Nasal cavity respiratory epithelium epithelial cell of viscerocranial mucosa (primary cell): ENCODE measurements around the gene LCAT. TPM values are rescaled to one million over a fixed set of nuclear protein-coding genes. Genes with fewer than 3 reads are reported as not detected.

Source experiments
- total RNA-seq: library from RNA; depleted of rRNA; stranded (reverse); fragments of >200 nt; gene quantifications from 2 replicates; pipeline ENCODE4 v1.2.3, GENCODE V29; 2014

LCAT gene, protein sequence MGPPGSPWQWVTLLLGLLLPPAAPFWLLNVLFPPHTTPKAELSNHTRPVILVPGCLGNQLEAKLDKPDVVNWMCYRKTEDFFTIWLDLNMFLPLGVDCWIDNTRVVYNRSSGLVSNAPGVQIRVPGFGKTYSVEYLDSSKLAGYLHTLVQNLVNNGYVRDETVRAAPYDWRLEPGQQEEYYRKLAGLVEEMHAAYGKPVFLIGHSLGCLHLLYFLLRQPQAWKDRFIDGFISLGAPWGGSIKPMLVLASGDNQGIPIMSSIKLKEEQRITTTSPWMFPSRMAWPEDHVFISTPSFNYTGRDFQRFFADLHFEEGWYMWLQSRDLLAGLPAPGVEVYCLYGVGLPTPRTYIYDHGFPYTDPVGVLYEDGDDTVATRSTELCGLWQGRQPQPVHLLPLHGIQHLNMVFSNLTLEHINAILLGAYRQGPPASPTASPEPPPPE
- 1.7 and 4.6 TPM in 2 replicates for total RNA-seq

DNA sequence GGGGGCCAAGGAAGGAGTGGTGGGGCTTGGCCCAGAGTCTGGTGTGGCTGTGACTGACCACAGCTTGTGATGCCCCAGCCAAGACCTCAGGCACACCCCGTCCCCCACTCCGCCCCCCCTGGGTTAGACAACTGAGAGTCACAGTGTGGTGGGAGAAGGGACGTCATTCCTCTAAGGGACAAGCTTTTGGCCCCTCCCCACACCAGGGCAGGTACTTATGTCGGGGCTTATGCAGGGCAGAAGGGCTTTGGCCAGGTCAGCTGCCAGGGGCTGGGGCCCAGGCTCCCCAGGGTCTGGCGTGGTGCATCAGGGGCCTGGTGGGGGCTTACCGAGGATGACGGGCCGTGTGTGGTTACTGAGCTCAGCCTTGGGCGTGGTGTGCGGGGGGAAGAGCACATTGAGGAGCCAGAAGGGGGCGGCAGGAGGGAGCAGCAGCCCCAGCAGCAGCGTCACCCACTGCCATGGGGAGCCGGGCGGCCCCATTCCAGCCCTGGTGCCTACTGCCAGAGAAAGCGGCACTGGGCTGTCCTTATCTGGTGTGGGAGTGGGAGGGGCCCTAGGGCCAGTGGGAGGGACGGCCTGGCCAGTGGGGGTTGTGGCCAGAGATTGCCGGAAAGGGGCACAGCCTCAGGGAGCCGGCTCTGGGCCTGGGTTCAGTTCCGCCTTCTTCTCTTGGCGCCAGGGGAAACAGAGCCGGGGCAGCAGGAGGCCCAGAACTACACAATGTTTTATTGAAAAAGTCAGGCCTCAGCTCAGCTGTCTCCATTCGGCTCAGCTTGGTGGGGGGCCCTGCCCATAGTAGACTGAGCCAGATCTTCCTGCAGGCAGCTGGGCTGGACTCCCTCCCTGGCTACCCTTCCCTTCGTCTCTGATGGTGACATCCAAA, at the start of gene LCAT:
TSS of gene LCAT (minus strand) at position 502 of the 886 bp plus-strand sequence. CDS start at position 483, 19 bp downstream.

DNA sequence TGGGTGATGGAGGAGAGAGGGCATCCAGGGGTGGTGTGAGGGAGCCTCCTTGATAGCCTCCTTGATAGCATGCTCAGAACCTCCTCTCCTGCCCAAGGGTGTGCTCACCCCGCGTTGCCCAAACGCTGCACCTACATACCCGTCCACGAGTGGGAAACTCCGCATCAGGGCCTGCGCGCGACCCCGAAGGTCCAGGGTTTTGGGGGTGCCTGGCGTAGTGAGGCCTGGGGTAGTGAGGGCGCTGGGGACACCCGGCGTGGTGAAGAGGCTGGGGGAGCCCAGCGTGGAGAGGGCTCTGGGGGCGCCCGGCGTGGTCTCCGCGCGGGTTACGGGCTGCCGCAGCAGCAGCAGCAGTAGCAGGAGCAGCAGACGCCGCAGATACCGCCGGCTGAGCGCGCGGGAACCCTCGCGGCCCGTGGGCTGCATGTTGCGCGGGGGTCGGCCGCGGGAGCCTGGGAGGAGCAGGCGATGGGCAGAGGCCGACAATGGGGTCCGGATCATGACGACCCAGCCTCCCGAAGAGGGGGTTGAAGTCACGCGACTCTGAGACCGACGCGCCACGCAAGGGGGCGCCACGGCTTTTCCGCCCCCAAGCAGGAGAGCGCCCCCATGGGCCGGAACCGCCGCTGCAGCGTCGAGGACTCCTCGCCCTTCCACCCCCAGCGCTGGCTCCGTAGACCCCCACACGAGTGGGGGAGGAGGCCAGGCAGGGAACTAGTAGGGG, 36.2 kb upstream of the LCAT start, which contains the start of gene DPEP3:
TSS of gene DPEP3 (minus strand) at position 545 of the 724 bp plus-strand sequence. CDS start at position 426, 119 bp downstream.

DNA sequence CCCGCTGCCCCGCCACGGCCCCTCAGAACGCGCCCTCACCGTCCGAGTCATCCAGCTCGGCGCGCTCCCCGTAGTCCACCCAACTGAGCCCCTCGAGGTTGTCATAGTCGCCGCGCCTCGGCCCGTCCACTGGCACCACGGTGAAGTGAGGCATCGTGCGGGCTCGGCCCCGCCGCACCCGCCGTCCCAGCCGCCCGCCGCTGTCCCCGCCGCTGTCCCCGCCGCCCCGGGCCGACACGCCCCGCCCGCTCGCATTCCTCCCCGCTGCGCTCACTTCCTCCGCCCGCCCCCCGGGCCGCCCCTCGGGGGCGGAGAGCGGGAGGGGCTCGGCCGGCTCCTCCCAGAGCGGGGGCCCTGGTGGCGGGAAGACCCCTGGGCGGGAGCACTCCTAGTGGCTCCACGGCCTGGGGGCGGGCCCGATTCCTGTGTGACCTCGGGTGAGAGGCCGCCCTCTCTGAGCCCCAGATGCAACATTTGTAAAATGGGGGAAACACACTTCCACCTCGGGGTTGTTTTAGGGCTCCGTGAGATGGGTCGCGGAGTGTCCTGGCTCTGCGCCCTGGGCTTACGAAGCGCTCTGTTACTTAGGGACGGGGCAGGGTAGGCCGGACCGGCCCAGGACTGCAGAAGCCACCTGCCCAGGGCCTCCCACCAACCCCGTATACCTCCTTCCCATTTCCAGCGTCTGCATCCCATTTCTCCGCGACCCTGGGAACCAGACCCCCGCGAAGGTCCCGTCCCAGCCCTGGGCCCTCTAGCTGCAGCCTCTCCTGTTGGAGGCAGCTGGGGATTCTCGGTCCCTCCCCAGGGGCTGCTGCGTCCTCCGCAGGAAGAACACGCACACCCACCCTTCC, 24.7 kb upstream of the LCAT start, which contains the start of gene SLC12A4:
TSS of gene SLC12A4 (minus strand) at position 238 of the 854 bp plus-strand sequence. CDS start at position 154, 84 bp downstream.

DNA sequence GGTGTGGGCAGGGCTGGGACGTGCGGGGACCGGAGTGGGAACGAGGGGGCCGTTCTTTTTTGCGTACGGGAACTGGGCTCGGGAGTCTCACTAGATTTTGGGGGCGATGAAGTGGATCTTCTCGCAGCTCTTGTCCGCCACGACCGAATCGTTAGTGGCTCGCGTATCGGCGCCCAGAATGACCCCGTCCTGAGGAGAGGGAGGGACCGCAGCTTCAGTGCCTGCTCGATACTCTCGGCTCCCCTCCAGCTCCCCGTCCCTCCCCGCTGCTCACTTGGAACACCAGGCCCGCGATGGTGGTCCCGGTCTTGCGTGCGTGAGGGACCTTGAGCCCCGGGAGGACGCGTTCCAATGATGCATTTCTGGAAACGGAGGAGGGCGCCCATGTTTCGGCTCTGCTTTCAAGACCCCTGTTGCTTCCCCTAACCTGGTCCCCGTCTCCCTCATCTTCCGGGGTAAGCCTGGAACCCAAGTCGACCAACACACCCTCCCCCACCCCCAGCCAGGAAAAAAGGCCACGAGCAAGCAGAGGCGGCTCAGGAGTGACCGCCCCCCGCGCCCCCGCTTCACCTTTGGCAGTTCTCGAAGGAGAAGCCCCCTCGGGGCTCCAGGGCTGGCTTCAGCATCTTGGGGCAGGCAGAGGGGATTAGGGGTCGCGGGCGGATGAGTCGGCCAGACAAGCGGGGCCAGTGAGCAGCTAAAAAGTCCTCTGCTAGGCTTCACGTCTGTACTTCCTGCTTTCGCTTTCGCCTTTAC, 7.6 kb downstream of the LCAT start, which contains the start of gene PSMB10:
TSS of gene PSMB10 (minus strand) at position 727 of the 756 bp plus-strand sequence. CDS start at position 626, 101 bp downstream.

DNA sequence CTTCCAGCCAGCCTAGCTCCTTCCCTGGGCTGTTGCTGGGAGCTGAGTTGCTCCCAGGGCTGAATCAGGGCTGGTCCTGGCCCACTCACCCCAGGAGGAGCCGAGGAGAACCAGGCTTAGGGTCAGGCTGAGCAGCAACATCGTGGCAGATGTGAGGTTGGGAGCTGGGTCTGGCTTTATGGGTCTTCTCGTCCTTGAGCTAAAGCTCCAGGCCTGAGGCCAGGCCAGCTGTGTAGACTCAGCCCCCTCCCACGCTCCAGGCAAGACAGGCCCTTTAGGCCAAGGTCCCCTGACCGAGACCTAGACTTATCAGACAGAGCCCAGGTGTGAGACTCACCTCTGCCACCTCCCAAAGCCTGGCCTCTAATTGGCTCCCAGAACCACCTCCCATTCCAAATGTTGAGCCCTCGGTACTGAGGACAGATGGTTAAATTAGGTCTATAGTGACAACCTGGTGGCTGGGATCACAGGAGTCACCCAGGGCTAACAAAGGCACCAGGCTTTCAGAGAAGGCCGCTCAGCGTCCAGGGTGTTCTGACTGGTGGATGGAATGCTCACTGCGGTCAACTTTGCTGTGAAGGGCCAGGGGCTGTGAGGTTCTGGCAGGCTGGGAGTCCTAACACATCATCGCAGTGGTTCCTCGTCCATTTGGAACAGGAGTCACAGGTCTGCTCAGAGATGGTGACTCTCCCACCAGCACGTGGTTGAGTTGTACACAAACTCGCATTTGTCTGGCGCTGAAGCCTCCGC, 12.0 kb downstream of the LCAT start, which contains the start of gene CTRL:
TSS of gene CTRL (minus strand) at position 151 of the 750 bp plus-strand sequence. CDS start at position 141, 10 bp downstream.

DNA sequence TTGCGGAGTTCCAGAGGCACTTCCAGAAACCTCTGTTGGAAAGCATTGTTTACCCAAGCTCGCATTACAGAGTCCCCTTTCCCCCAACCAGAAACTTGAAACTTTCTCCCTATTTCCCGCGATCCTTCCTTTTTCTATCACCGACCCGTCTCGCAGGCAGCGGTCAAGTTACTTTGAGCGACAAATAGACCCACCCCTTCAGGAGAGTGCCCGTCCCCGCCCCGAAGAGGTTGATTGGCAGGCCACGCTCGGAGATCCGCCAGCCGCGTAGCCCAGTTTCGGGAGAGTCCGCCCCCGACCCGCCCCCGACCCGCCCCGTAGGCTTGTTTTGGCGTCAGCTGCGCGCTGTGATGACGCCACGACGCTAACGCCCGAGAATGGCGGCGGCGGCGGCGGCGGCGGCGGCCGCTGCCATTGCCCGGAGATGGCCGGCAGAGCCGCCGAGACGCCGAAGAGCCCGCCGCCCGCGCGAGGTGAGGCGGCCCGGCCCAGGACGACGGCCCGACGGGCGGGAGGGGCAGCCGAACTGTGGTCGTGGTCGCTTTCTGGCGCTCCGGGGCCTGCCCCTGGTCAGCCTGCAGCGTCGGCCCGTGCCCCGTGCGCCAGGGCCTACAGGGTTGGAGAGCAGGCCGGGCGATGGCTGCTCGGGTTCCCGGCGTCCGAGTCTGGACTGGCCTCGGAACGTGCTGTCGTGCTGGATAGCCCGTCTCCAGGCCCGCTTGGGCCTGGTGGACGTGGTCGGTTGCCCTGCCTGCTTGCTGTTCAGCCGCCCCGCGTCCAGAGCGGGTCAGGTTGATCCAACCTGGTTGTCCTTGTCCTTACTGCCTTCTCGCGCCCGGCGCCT, 50.8 kb downstream of the LCAT start, which contains the start of gene PSKH1:
TSS of gene PSKH1 (plus strand) at position 356 of the 844 bp plus-strand sequence. CDS start 15,496 bp downstream, outside the sequence.

Other genes with a start within 250 kb of the LCAT start
- gene GFOD2, start 224.8 kb downstream of the LCAT start, total RNA-seq = 15.4 and 23.6 TPM in 2 replicates
- 3.8 and 9.8 TPM in 2 replicates for gene RANBP10, start 137.6 kb downstream of the LCAT start, total RNA-seq
- 0.50 TPM in 1 of 2 replicates, not detected in the other for gene TSNAXIP1, start 137.2 kb downstream of the LCAT start, total RNA-seq
- gene THAP11, start 101.8 kb downstream of the LCAT start, total RNA-seq = 29.0 and 34.7 TPM in 2 replicates
- 140 and 141 TPM in 2 replicates for gene NUTF2, start 97.2 kb downstream of the LCAT start, total RNA-seq
- 10.3 and 16.2 TPM in 2 replicates for gene CENPT, start 96.4 kb downstream of the LCAT start, total RNA-seq
- gene EDC4, start 71.1 kb downstream of the LCAT start, total RNA-seq = 36.6 and 71.5 TPM in 2 replicates
- 0.21 and 0.34 TPM in 2 replicates for gene NRN1L, start 59.2 kb downstream of the LCAT start, total RNA-seq
- gene PSKH1, start 50.9 kb downstream of the LCAT start, total RNA-seq = 9.6 and 28.2 TPM in 2 replicates
- gene CTRL, start 12.3 kb downstream of the LCAT start, total RNA-seq = 0.21 and 0.34 TPM in 2 replicates
- gene PSMB10, start 7.3 kb downstream of the LCAT start, total RNA-seq = 16.1 and 16.8 TPM in 2 replicates
- 31.1 and 41.5 TPM in 2 replicates for gene SLC12A4, start 24.5 kb upstream of the LCAT start, total RNA-seq
- not detected in 2 replicates for gene DPEP3, start 36.4 kb upstream of the LCAT start, total RNA-seq
- not detected in 2 replicates for gene DPEP2, start 55.4 kb upstream of the LCAT start, total RNA-seq
- gene DPEP2NB, start 71.8 kb upstream of the LCAT start, total RNA-seq = not detected in 2 replicates
- gene DDX28, start 79.1 kb upstream of the LCAT start, total RNA-seq = 13.2 and 18.1 TPM in 2 replicates
- gene DUS2, start 79.2 kb upstream of the LCAT start, total RNA-seq = 23.3 and 24.6 TPM in 2 replicates
- 11.6 and 16.2 TPM in 2 replicates for gene NFATC3, start 141.2 kb upstream of the LCAT start, total RNA-seq